Nephron progenitor cell (in vitro differentiated cells): ENCODE data around the gene SFXN3.

Experiments
- DNase-seq: peaks from one replicate; pipeline ENCODE4 v3.0.0; 2021
- H3K27ac Mint-ChIP-seq: 2 replicates; pipeline ENCODE4 v1.8.0; 2021; ENCODE audit warnings: mild to moderate bottlenecking, moderate library complexity, mixed read lengths
- H3K27me3 Mint-ChIP-seq: 2 replicates; pipeline ENCODE4 v1.8.0; 2021; ENCODE audit warnings: mild to moderate bottlenecking, low read depth, mixed read lengths; ENCODE audit not compliant: poor library complexity
- H3K36me3 Mint-ChIP-seq: 2 replicates; pipeline ENCODE4 v1.8.0; 2021; ENCODE audit warnings: low read depth, mixed read lengths
- H3K4me1 Mint-ChIP-seq: 2 replicates; pipeline ENCODE4 v1.8.0; 2021; ENCODE audit warnings: mixed read lengths
- H3K4me3 Mint-ChIP-seq: 2 replicates; pipeline ENCODE4 v1.8.0; 2021; ENCODE audit warnings: mild to moderate bottlenecking, moderate library complexity, mixed read lengths
- H3K9me3 Mint-ChIP-seq: 2 replicates; pipeline ENCODE4 v1.8.0; 2021; ENCODE audit warnings: mild to moderate bottlenecking, moderate library complexity, mixed read lengths
- TF ChIP-seq, protein P1 (sequence below): fragments of 200-600 bp; sonication (generic); IDR thresholded peaks from 2 replicates; pipeline ENCODE4 v1.5.0; 2021; ENCODE audit warnings: antibody characterized with exemption

The SFXN3 gene

DNA sequence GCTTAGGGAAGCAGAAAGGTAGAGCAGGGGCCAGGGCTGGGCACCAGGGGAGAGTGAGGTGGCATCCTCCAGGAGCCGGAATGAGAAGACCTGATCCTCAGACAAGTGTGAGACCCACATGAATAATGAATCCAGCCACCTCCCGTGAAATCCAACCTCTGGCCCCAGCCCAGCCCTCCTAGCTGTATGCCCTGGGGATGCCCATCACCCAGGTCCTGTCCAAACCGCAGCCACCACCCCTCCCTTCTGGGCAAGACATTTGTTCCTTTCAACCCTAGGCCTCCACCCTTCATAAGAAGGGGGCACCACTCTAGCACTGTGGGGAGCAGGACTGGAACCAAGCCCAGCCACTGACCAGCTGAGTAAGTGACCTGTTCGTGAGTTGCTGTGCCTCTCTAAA lies 9.8 kb upstream of the SFXN3 start:
- Mint-ChIP-seq H3K27ac (no peak overlapping the region), H3K4me3 (no peak overlapping the region), H3K4me1 (peaks cover 51% of the 10 kb centered on the region), H3K36me3 (no peaks in the 10 kb centered on the region), H3K27me3 (peaks cover 67% of the 10 kb centered on the region), H3K9me3 (no peaks in the 10 kb centered on the region)
- TF ChIP-seq, protein P1, sequence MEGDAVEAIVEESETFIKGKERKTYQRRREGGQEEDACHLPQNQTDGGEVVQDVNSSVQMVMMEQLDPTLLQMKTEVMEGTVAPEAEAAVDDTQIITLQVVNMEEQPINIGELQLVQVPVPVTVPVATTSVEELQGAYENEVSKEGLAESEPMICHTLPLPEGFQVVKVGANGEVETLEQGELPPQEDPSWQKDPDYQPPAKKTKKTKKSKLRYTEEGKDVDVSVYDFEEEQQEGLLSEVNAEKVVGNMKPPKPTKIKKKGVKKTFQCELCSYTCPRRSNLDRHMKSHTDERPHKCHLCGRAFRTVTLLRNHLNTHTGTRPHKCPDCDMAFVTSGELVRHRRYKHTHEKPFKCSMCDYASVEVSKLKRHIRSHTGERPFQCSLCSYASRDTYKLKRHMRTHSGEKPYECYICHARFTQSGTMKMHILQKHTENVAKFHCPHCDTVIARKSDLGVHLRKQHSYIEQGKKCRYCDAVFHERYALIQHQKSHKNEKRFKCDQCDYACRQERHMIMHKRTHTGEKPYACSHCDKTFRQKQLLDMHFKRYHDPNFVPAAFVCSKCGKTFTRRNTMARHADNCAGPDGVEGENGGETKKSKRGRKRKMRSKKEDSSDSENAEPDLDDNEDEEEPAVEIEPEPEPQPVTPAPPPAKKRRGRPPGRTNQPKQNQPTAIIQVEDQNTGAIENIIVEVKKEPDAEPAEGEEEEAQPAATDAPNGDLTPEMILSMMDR: no peak
- no peak for DNase-seq

DNA sequence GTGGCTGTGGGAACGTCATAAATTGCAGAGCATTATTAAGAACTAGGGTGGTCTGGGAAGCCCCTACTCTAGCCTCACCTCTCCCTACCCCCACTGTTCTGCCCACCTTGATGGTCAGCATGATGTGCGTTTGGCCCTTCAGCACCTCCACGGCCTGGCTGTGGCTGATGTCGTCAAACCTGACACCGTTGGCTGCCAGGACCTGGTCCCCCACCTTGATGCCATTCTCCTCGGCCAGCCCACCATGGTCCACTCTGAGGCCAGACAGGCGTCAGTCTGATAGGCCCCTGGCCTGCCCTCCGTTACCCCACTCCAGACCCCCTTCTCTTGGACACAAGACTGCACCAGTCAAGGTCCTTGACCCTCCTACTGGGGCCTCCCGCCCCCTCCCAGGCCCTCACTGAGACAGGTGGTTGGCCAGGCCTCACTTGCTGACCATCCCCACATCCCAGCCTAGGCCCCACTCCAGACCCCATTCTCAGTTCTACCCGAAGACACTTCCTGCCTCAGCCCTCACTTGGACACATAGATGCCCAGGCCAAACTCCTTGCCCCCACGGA lies 9.3 kb upstream of the SFXN3 start:
- Mint-ChIP-seq H3K4me1 (peaks cover 51% of the 10 kb centered on the region), H3K36me3 (no peaks in the 10 kb centered on the region), H3K27ac (no peak overlapping the region), H3K9me3 (no peaks in the 10 kb centered on the region), H3K27me3 (peaks cover 61% of the 10 kb centered on the region), H3K4me3 (no peak overlapping the region)
- no peak for DNase-seq
- TF ChIP-seq, protein P1: no peak

DNA sequence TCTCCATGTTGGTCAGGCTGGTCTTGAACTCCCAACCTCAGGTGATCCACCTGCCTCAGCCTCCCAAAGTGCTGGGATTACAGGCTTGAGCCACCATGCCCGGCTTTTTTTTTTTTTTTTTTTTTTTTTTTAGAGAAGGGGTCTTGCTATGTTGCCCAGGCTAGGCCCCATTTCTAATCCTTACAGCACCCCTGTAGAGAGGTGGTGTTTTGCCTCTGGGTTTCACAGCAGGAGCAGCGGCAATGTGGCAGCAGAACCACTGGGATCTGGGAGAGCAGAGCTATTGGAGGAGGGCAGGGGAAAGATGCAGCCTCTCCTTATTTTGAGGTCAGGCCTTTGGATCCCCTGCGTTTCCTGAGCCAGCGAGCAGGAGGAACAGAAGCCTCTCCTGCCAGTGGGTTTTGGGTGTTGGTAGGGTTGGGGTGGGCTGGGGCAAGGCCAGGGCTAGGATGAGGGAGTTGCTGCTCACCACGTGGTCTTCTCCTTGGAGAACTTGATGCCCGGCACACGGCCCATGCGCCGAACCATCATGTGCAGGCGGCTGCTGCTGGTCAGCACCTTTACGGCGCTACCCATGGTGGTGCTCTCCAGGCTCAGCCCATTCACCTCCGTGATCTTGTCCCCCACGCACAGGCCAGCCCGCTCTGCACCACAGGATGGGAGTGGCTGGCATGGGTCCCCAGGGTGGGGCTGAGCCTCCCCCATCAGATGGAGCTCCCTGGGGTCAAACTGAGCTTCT lies 7.9 kb upstream of the SFXN3 start:
- no peak for DNase-seq
- H3K4me3 Mint-ChIP-seq: no peak overlapping the region
- H3K9me3 Mint-ChIP-seq: no peaks in the 10 kb centered on the region
- H3K27me3 Mint-ChIP-seq: peaks cover 48% of the 10 kb centered on the region
- peaks cover 55% of the 10 kb centered on the region for H3K4me1 Mint-ChIP-seq
- H3K27ac Mint-ChIP-seq: no peak overlapping the region
- no peaks in the 10 kb centered on the region for H3K36me3 Mint-ChIP-seq
- TF ChIP-seq, protein P1: no peak

DNA sequence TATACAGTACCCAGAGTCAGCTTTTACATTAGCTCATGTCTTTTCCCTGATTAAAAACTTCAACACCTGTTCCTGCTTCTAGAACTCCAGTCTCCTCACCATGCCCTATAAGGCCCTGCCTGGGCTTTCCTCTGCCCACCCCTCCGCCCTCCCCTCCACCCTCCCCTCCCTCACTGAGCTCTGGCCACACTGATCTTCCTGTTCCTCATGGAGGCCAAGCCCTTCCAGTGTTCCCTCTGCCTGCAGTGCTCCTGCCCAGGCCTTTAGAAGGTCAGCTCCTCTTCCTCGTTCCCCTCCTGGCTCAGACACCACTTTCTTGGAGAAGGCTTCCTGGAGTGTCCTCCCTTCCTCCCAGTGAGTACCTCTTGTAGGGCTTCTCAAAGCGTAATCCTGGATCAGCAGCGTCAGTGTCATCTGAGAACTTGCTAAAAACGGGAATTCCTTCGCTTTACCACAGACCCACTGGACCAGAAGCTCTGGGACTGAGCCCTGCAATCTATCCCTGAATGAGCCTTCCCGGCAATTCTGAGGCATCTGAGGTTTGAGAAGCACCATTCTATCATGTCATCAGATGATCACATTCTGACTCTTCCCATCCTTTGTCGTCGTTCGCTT lies 3.8 kb upstream of the SFXN3 start:
- Mint-ChIP-seq H3K4me1 (peaks cover 64% of the 10 kb centered on the region), H3K27ac (peak overlapping the region; percentile 94), H3K4me3 (peak overlapping the region; percentile 63), H3K9me3 (no peaks in the 10 kb centered on the region), H3K36me3 (no peaks in the 10 kb centered on the region), H3K27me3 (peaks cover 31% of the 10 kb centered on the region)
- DNase-seq: no peak
- TF ChIP-seq, protein P1: no peak

DNA sequence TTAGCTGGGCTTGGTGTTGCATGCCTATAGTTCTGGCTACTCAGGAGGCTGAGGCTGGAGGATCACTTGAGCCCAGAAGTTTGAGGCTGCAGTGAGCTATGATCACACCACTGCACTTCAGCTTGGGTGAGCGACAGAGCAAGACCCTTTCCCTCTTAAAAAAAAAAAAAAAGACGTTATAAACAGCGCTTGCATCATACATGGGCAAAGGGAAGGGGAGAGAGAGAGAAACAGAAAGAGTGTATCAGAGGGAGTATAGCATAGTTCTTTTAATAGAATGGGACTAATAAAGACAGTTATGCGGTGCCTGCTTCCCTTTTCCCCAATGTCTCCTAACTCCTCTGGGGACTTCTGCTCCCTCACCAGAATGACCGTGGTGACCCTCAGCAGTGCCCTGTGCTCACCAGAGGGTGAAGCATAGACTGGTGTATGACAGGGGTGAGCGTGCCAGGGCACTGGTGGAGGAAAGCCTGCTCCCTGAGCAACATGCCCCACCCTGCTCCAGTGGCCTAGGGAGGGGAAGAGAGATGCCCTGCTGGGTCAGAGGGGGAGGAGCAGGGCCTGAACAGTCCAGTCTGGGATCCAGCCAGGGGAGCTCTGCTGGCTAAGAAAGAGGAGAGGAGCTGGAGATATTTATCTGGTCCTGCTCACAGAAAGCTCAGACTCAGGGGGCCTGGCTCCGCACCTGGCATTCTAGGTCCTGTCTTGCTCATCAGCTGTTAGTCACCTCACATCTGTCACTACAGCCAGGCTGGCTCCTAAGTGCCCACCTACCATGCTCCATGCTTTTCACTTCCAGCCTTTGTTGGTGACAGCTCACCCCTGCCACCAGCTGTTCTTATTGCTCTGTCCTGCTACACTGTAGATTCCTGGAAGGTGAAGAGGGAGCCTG lies 2.3 kb upstream of the SFXN3 start:
- peak overlapping the region; percentile 63 for H3K4me3 Mint-ChIP-seq
- H3K27me3 Mint-ChIP-seq: peaks cover 38% of the 10 kb centered on the region
- TF ChIP-seq, protein P1: no peak
- H3K27ac Mint-ChIP-seq: peak overlapping the region; percentile 23
- no peaks in the 10 kb centered on the region for H3K36me3 Mint-ChIP-seq
- peaks cover 76% of the 10 kb centered on the region for H3K4me1 Mint-ChIP-seq
- no peak for DNase-seq
- H3K9me3 Mint-ChIP-seq: no peaks in the 10 kb centered on the region
